Tibial artery (tissue), 4 donors: ENCODE results near the gene CLIP1.
"Not testable (repeated sequence)": the region's sequence is repeated elsewhere in the genome, so short reads cannot be mapped to it uniquely, and the experiment has no call there.

ENCODE experiments used
- DNase-seq, 2 donors: peaks; one replicate each; pipeline ENCODE4 v3.0.0-alpha.2; 2019
- H3K27ac ChIP-seq, 2 donors: fragments of 200-600 bp; sonication (generic) in 1 of 2; 1 replicate in 1 of 2; 2 replicates in 1 of 2; pipeline ENCODE4 v1.5.1; 2018 to 2019; ENCODE audit warnings: mild to moderate bottlenecking in 1 of 2
- H3K27me3 ChIP-seq, 2 donors: fragments of 200-600 bp; sonication (generic) in 1 of 2; one replicate each; pipeline versions ENCODE4 v1.5.1 to v1.6.0; 2016 to 2019
- H3K36me3 ChIP-seq, 3 donors: fragments of 200-600 bp; sonication (generic) in 2 of 3; one replicate each; pipeline ENCODE4 v1.5.1; 2016 to 2019; ENCODE audit warnings: mild to moderate bottlenecking in 2 of 3
- H3K4me1 ChIP-seq, 4 donors: fragments of 200-600 bp; sonication (generic) in 2 of 4; 1 replicate in 3 of 4; 2 replicates in 1 of 4; pipeline ENCODE4 v1.5.1; 2016 to 2019
- H3K4me3 ChIP-seq, 2 donors: fragments of 200-600 bp; sonication (generic) in 1 of 2; 1 replicate in 1 of 2; 2 replicates in 1 of 2; pipeline ENCODE4 v1.5.1; 2018 to 2019; ENCODE audit warnings: mild to moderate bottlenecking in 2 of 2
- H3K9me3 ChIP-seq, 3 donors: fragments of 200-600 bp; sonication (generic) in 1 of 3; one replicate each; pipeline ENCODE4 v1.5.1; 2016 to 2019
- CTCF ChIP-seq, 2 experiments: fragments of 200-600 bp in 1 of 2; fragments of 450-650 bp in 1 of 2; IDR thresholded peaks; one replicate each; pipeline ENCODE4 v1.5.1; 2017 to 2019; ENCODE audit warnings: antibody characterized with exemption in 2 of 2, mild to moderate bottlenecking in 1 of 2, moderate library complexity in 1 of 2
- intact Hi-C: fragments of 100-400 bp; cut with DNase I; formaldehyde crosslinking; loops from one replicate; pipeline ENCODE4 v1.15.0; 2023; ENCODE audit warnings: low total_unique reads

The CLIP1 gene

GRCh38 chr12:122454739-122455138 lies 32.3 kb upstream of the CLIP1 start:
- no peak for TF ChIP-seq CTCF (IDR thresholded peaks at IDR 0.05)
- Histone ChIP-seq H3K27ac (peak overlapping the region; percentile 62 to 68), H3K4me3 (no peak overlapping the region), H3K9me3 (no peaks in the 10 kb centered on the region), H3K36me3 (no peaks in the 10 kb centered on the region), H3K4me1 (peaks cover 0 to 34% (median 0%) of the 10 kb centered on the region in 4 donors), H3K27me3 (no peaks in the 10 kb centered on the region)
- DNase-seq: no peak
- intact Hi-C loops: loop anchor here (5.0 kb wide), 1 partner anchor 32 kb away; the partner anchor contains the start of gene CLIP1

- Histone ChIP-seq H3K4me3 (no peak overlapping the region), H3K36me3 (no peaks in the 10 kb centered on the region), H3K9me3 (no peaks in the 10 kb centered on the region), H3K4me1 (peaks cover 0 to 29% (median 0%) of the 10 kb centered on the region in 4 donors), H3K27ac (peak overlapping the region; percentile 62 to 68), H3K27me3 (no peaks in the 10 kb centered on the region)
- no peak for DNase-seq
- no peak for TF ChIP-seq CTCF (IDR thresholded peaks at IDR 0.05)
- intact Hi-C loops: no loop called here
These were observed 31.8 kb upstream of the CLIP1 start for GRCh38 chr12:122454250-122454721.

- no peaks in the 10 kb centered on the region for H3K36me3 ChIP-seq
- intact Hi-C loops: no loop called here
- no peak for TF ChIP-seq CTCF (IDR thresholded peaks at IDR 0.05)
- H3K9me3 ChIP-seq: no peaks in the 10 kb centered on the region
- H3K27me3 ChIP-seq: no peaks in the 10 kb centered on the region
- H3K4me3 ChIP-seq: no peak overlapping the region
- no peak for DNase-seq
- H3K27ac ChIP-seq: no peak overlapping the region
- H3K4me1 ChIP-seq: peaks cover 0 to 15% (median 0%) of the 10 kb centered on the region in 4 donors
These were observed 30.3 kb upstream of the CLIP1 start for GRCh38 chr12:122452701-122453285.

GRCh38 chr12:122449317-122449716 lies 26.8 kb upstream of the CLIP1 start:
- no peak for DNase-seq
- peaks cover 0 to 8% (median 0%) of the 10 kb centered on the region in 4 donors for H3K4me1 ChIP-seq
- intact Hi-C loops: no loop called here
- H3K36me3 ChIP-seq: no peaks in the 10 kb centered on the region
- no peak for TF ChIP-seq CTCF (IDR thresholded peaks at IDR 0.05)
- H3K27ac ChIP-seq: no peak overlapping the region
- H3K4me3 ChIP-seq: no peak overlapping the region
- H3K9me3 ChIP-seq: no peaks in the 10 kb centered on the region
- no peaks in the 10 kb centered on the region for H3K27me3 ChIP-seq

GRCh38 chr12:122447825-122448224 lies 25.4 kb upstream of the CLIP1 start:
- intact Hi-C loops, DNase-seq, H3K27me3 ChIP-seq, H3K36me3 ChIP-seq, H3K9me3 ChIP-seq, H3K27ac ChIP-seq, H3K4me1 ChIP-seq, H3K4me3 ChIP-seq: not testable (repeated sequence)

- not testable (repeated sequence) for H3K27me3 ChIP-seq, DNase-seq
These were observed 23.9 kb upstream of the CLIP1 start for GRCh38 chr12:122446390-122446789.

GRCh38 chr12:122444071-122444470 lies 21.6 kb upstream of the CLIP1 start:
- H3K9me3 ChIP-seq, H3K27me3 ChIP-seq, intact Hi-C loops, H3K27ac ChIP-seq, H3K4me3 ChIP-seq, H3K36me3 ChIP-seq, DNase-seq, H3K4me1 ChIP-seq: not testable (repeated sequence)

More at GRCh38 chr12:122446390-122446789, 23.9 kb upstream of the CLIP1 start:
- intact Hi-C loops, H3K36me3 ChIP-seq, H3K4me3 ChIP-seq, H3K9me3 ChIP-seq, H3K4me1 ChIP-seq, H3K27ac ChIP-seq: not testable (repeated sequence)

- H3K4me1 ChIP-seq, H3K36me3 ChIP-seq, H3K4me3 ChIP-seq, intact Hi-C loops, H3K27me3 ChIP-seq, DNase-seq, H3K27ac ChIP-seq, H3K9me3 ChIP-seq: not testable (repeated sequence)
These were observed 16.4 kb upstream of the CLIP1 start for GRCh38 chr12:122438822-122439221.
